HepG2 (cell line): ENCODE data around the gene TBC1D14. TPM values are rescaled to one million over a fixed set of nuclear protein-coding genes. Genes with fewer than 3 reads are reported as not detected.

Experiments
- CBX1 ChIP-seq: IDR thresholded peaks from one replicate; pipeline ENCODE4 v1.6.1; 2016; ENCODE audit warnings: antibody characterized with exemption, low read depth
- CEBPB ChIP-seq: IDR thresholded peaks from 2 replicates; pipeline ENCODE4 v1.6.1; 2011; ENCODE audit warnings: low read depth, low read length, improper control_type of control experiment, borderline replicate concordance
- CERS6 ChIP-seq: sonication (generic); formaldehyde crosslinking; IDR thresholded peaks from 2 replicates; pipeline ENCODE4 v1.5.0; 2020; ENCODE audit warnings: missing genetic modification reagents
- FIP1L1 ChIP-seq: fragments of 200-400 bp; formaldehyde crosslinking; IDR thresholded peaks from 2 replicates; pipeline ENCODE4 v1.6.1; 2018; ENCODE audit warnings: low read depth, mild to moderate bottlenecking, low read length, moderate library complexity, borderline replicate concordance; ENCODE audit not compliant: insufficient read depth
- FOXA1 ChIP-seq, 2 experiments: fragments of 450-650 bp in 1 of 2; sonication (generic) in 1 of 2; formaldehyde crosslinking in 1 of 2; IDR thresholded peaks; 2 replicates each; pipeline versions ENCODE4 v1.4.0 to v1.6.1; 2016 to 2020; ENCODE audit warnings: missing genetic modification reagents in 1 of 2
- FOXJ3 ChIP-seq: sonication (generic); formaldehyde crosslinking; IDR thresholded peaks from 2 replicates; pipeline ENCODE4 v1.4.0; 2020; ENCODE audit warnings: missing genetic modification reagents, mild to moderate bottlenecking, borderline replicate concordance
- HIC2 ChIP-seq: sonication (generic); formaldehyde crosslinking; IDR thresholded peaks from 2 replicates; pipeline ENCODE4 v1.9.0; 2022; ENCODE audit warnings: low read depth, missing genetic modification reagents
- KAT8 ChIP-seq: IDR thresholded peaks from 2 replicates; pipeline ENCODE4 v1.6.1; 2016; ENCODE audit warnings: missing genetic modification reagents, missing compliant biosample characterization
- KLF15 ChIP-seq: sonication (generic); formaldehyde crosslinking; IDR thresholded peaks from 2 replicates; pipeline ENCODE4 v1.8.1; 2023; ENCODE audit warnings: borderline replicate concordance, mild to moderate bottlenecking, inconsistent platforms, missing genetic modification reagents, mixed read lengths
- MED1 ChIP-seq: sonication (generic); formaldehyde crosslinking; IDR thresholded peaks from 2 replicates; pipeline ENCODE4 v1.4.0; 2020; ENCODE audit warnings: missing genetic modification reagents
- MEIS2 ChIP-seq: sonication (generic); formaldehyde crosslinking; IDR thresholded peaks from 2 replicates; pipeline ENCODE4 v1.9.0; 2021; ENCODE audit warnings: mild to moderate bottlenecking, missing genetic modification reagents
- MTERF4 ChIP-seq: sonication (generic); formaldehyde crosslinking; IDR thresholded peaks from 2 replicates; pipeline ENCODE4 v1.8.0; 2023; ENCODE audit warnings: mild to moderate bottlenecking, missing genetic modification reagents
- NFATC3 ChIP-seq: sonication (generic); formaldehyde crosslinking; IDR thresholded peaks from 2 replicates; pipeline ENCODE4 v1.5.1; 2020; ENCODE audit warnings: mild to moderate bottlenecking, missing genetic modification reagents
- PHF21A ChIP-seq: sonication (generic); formaldehyde crosslinking; IDR thresholded peaks from 2 replicates; pipeline ENCODE4 v1.5.0; 2020; ENCODE audit warnings: mild to moderate bottlenecking, missing genetic modification reagents
- RBM39 ChIP-seq: fragments of 200-400 bp; formaldehyde crosslinking; IDR thresholded peaks from one replicate; pipeline ENCODE4 v1.6.1; 2018; ENCODE audit warnings: antibody characterized with exemption, mild to moderate bottlenecking, low read depth, low read length; ENCODE audit not compliant: poor library complexity, severe bottlenecking
- SNRNP70 ChIP-seq: fragments of 200-400 bp; formaldehyde crosslinking; IDR thresholded peaks from 2 replicates; pipeline ENCODE4 v1.6.1; 2017; ENCODE audit warnings: mild to moderate bottlenecking, low read depth, low read length, moderate library complexity
- TFDP2 ChIP-seq: sonication (generic); formaldehyde crosslinking; IDR thresholded peaks from 2 replicates; pipeline ENCODE4 v1.4.0; 2020; ENCODE audit warnings: missing genetic modification reagents
- TRIM24 ChIP-seq: sonication (generic); formaldehyde crosslinking; IDR thresholded peaks from 2 replicates; pipeline ENCODE4 v1.8.0; 2022; ENCODE audit warnings: mild to moderate bottlenecking, missing genetic modification reagents
- XRCC5 ChIP-seq: fragments of 200-400 bp; formaldehyde crosslinking; optimal IDR thresholded peaks from 2 replicates; pipeline ENCODE3; 2017; ENCODE audit warnings: mild to moderate bottlenecking, low read length
- ZFYVE20 ChIP-seq: sonication (generic); formaldehyde crosslinking; IDR thresholded peaks from 2 replicates; pipeline ENCODE4 v1.8.0; 2023; ENCODE audit warnings: low read depth, mild to moderate bottlenecking, moderate library complexity, missing genetic modification reagents, borderline replicate concordance
- ZNF10 ChIP-seq: sonication (generic); formaldehyde crosslinking; IDR thresholded peaks from 2 replicates; pipeline ENCODE4 v1.4.0; 2020; ENCODE audit warnings: mild to moderate bottlenecking, low read depth, missing genetic modification reagents, borderline replicate concordance
- ZNF563 ChIP-seq: sonication (generic); formaldehyde crosslinking; IDR thresholded peaks from 2 replicates; pipeline ENCODE4 v1.8.0; 2022; ENCODE audit warnings: mild to moderate bottlenecking, moderate library complexity, missing genetic modification reagents
- ZNF616 ChIP-seq: sonication (generic); formaldehyde crosslinking; IDR thresholded peaks from 2 replicates; pipeline ENCODE4 v1.5.0; 2020; ENCODE audit warnings: low read depth, mild to moderate bottlenecking, missing genetic modification reagents
- ZNF619 ChIP-seq: sonication (generic); formaldehyde crosslinking; IDR thresholded peaks from 2 replicates; pipeline ENCODE4 v1.4.0; 2020; ENCODE audit warnings: mild to moderate bottlenecking, missing genetic modification reagents
- ZNF674 ChIP-seq: sonication (generic); formaldehyde crosslinking; IDR thresholded peaks from 2 replicates; pipeline ENCODE4 v1.5.0; 2020; ENCODE audit warnings: low read depth, mild to moderate bottlenecking, missing genetic modification reagents
- ZNF678 ChIP-seq: sonication (generic); formaldehyde crosslinking; IDR thresholded peaks from 2 replicates; pipeline ENCODE4 v1.4.0; 2020; ENCODE audit warnings: mild to moderate bottlenecking, missing genetic modification reagents
- polyA plus RNA-seq, 8 experiments: library from polyadenylated mRNA; depleted of rRNA in 3 of 8; stranded (reverse) in 7 of 8; unstranded in 1 of 8; fragments of >200 nt; fragmentation: Illumina TruSeq in 4 of 8; extraction: Trizol in 4 of 8; gene quantifications; 2 replicates each; pipeline versions ENCODE4 v1.2.1 to v1.2.3, GENCODE V29; 2011 to 2016; ENCODE audit warnings: low read depth in 4 of 8, missing spikeins in 1 of 8, mixed read lengths in 1 of 8; ENCODE audit not compliant: insufficient read depth in 1 of 8
- total RNA-seq, 5 experiments: library from RNA; depleted of rRNA; stranded (reverse); fragments of >200 nt; fragmentation: Illumina TruSeq; extraction: Trizol; gene quantifications; 2 replicates each; pipeline ENCODE4 v1.2.3, GENCODE V29; 2016; ENCODE audit warnings: low read depth in 1 of 5

TBC1D14 gene
- total and polyA plus RNA-seq, 2 of the 13 experiments (the other 11 are each of a cell fraction or from before 2014, with no cell fraction given), result 29.5 to 46.5 TPM

GRCh38 chr4:7068279-7068842, 158.7 kb downstream of the TBC1D14 start (continued):
- no peak for TF ChIP-seq PHF21A (CRISPR knock-in tag)
- peak; percentile 8 for TF ChIP-seq RBM39
- peak; percentile 33 for TF ChIP-seq XRCC5
- no peak for TF ChIP-seq ZNF616 (CRISPR knock-in tag)
- no peak for TF ChIP-seq FOXA1 (IDR thresholded peaks at IDR 0.05)
- no peak for TF ChIP-seq FOXA1 (CRISPR knock-in tag; IDR thresholded peaks at IDR 0.05)
- TF ChIP-seq SNRNP70, result no peak
- no peak for TF ChIP-seq ZNF619
- TF ChIP-seq HIC2 (CRISPR knock-in tag), result no peak
- TF ChIP-seq CBX1, result no peak
- TF ChIP-seq ZNF678 (CRISPR knock-in tag), result no peak
- TF ChIP-seq TFDP2, result no peak
- no peak for TF ChIP-seq FIP1L1
- TF ChIP-seq NFATC3, result no peak
- no peak for TF ChIP-seq CERS6 (CRISPR knock-in tag)
- no peak for TF ChIP-seq TRIM24 (CRISPR knock-in tag)
- no peak; the same call in 1 of the 2 replicates for TF ChIP-seq MEIS2 (CRISPR knock-in tag)
- no peak for TF ChIP-seq ZNF563 (CRISPR knock-in tag)
- no peak; the same call in 1 of the 2 replicates for TF ChIP-seq MTERF4 (CRISPR knock-in tag)
- peak; percentile 26; the same call in 1 of the 2 replicates for TF ChIP-seq KAT8
- TF ChIP-seq ZNF674 (CRISPR knock-in tag), result no peak
- TF ChIP-seq FOXJ3 (CRISPR knock-in tag), result peak; percentile 32; the same call in 1 of the 2 replicates
- 0 out of 2 replicates have a peak, but pooled peaks have one; percentile 19 for TF ChIP-seq MED1
- no peak for TF ChIP-seq ZNF10 (CRISPR knock-in tag)
- TF ChIP-seq CEBPB, result no peak
- TF ChIP-seq KLF15 (CRISPR knock-in tag), result 0 out of 2 replicates have a peak, but pooled peaks have one; percentile 67
- no peak for TF ChIP-seq ZFYVE20 (CRISPR knock-in tag)
